Upper lobe of left lung (tissue), 6 donors: ENCODE results near the gene NADK. TPM values are rescaled to one million over a fixed set of nuclear protein-coding genes. Genes with fewer than 3 reads are reported as not detected.
A peak's percentile ranks its signal among the peaks of the same experiment; 100 is the strongest.
"Not testable (repeated sequence)": the region's sequence is repeated elsewhere in the genome, so short reads cannot be mapped to it uniquely, and the experiment has no call there.

Source experiments
- ATAC-seq, 2 donors: fragments of 200-7000 bp; cut with Tn5 transposase; one replicate each; pipeline ENCODE4 v1.9.1; 2022; ENCODE audit warnings: mild to moderate bottlenecking in 2 of 2, moderate library complexity in 2 of 2; ENCODE audit not compliant: low FRiP score in 2 of 2
- DNase-seq, 2 donors: peaks; one replicate each; pipeline ENCODE4 v3.0.0-alpha.2; 2019 to 2020
- H3K27ac ChIP-seq, 4 donors: fragments of 200-600 bp; sonication (generic); one replicate each; pipeline ENCODE4 v1.5.1; 2016 to 2019
- H3K27me3 ChIP-seq, 4 donors: fragments of 200-600 bp; sonication (generic); one replicate each; pipeline ENCODE4 v1.5.1; 2017 to 2019
- H3K36me3 ChIP-seq, 4 donors: fragments of 200-600 bp; sonication (generic); one replicate each; pipeline ENCODE4 v1.5.1; 2016 to 2019
- H3K4me1 ChIP-seq, 4 donors: fragments of 200-600 bp; sonication (generic); one replicate each; pipeline ENCODE4 v1.5.1; 2018 to 2019
- H3K4me3 ChIP-seq, 4 donors: fragments of 200-600 bp; sonication (generic); one replicate each; pipeline ENCODE4 v1.5.1; 2017 to 2019; ENCODE audit warnings: mild to moderate bottlenecking in 2 of 4, moderate library complexity in 1 of 4
- H3K9me3 ChIP-seq, 4 donors: fragments of 200-600 bp; sonication (generic); one replicate each; pipeline ENCODE4 v1.5.1; 2018 to 2019
- CTCF ChIP-seq, 6 experiments: fragments of 450-650 bp in 4 of 6; fragments of 200-600 bp in 2 of 6; sonication (generic) in 2 of 6; IDR thresholded peaks; one replicate each; pipeline ENCODE4 v1.5.1; 2016 to 2019; ENCODE audit warnings: antibody characterized with exemption in 6 of 6
- EP300 ChIP-seq, 4 donors: sonication (generic); formaldehyde crosslinking; IDR thresholded peaks; one replicate each; pipeline ENCODE4 v1.5.1; 2017; ENCODE audit warnings: antibody characterized with exemption in 4 of 4, control low read depth in 2 of 4
- POLR2A ChIP-seq, 4 donors: fragments of 450-650 bp; IDR thresholded peaks; one replicate each; pipeline ENCODE4 v1.5.1; 2016 to 2017; ENCODE audit warnings: antibody characterized with exemption in 4 of 4, mild to moderate bottlenecking in 2 of 4
- POLR2AphosphoS5 ChIP-seq, 2 donors: sonication (generic); formaldehyde crosslinking; IDR thresholded peaks; one replicate each; pipeline ENCODE4 v1.5.1; 2017; ENCODE audit warnings: antibody characterized with exemption in 2 of 2
- WGBS, 2 donors: methylation state at CpG; one replicate each; pipeline ENCODE4 v1.1.5; 2017 to 2018; 5-methylcytosine and 5-hydroxymethylcytosine counted together
- total RNA-seq, 6 donors: library from RNA; depleted of rRNA in 4 of 6; stranded (reverse); fragments of >200 nt in 4 of 6; gene quantifications; one replicate each; pipeline versions ENCODE4 v1.1.0 to v1.2.1, GENCODE V29; 2016 to 2021
- donor health status: DM: no; HTN: no; CAD: no; lungs with moderate emphysema.
- donor health status: DM: no; HTN: yes; CAD: no; lungs with severe emphysema.

The NADK gene
- total RNA-seq, 6 donors from 2014 or later: 85.0 to 279 (median 124) TPM

GRCh38 chr1:1752636-1753606, 25.3 kb downstream of the NADK start:
- DNase-seq (peak; percentile 19 to 77), ATAC-seq (no peak)
- Histone ChIP-seq H3K27me3 (no peaks in the 10 kb centered on the region), H3K36me3 (peaks cover 25 to 57% (median 55%) of the 10 kb centered on the region in 4 donors), H3K27ac (no peak overlapping the region), H3K4me3 (no peak overlapping the region), H3K4me1 (peaks cover 3 to 11% (median 8%) of the 10 kb centered on the region in 4 donors), H3K9me3 (no peaks in the 10 kb centered on the region)
- no peak for TF ChIP-seq EP300 (IDR thresholded peaks at IDR 0.05)
- TF ChIP-seq POLR2AphosphoS5 (IDR thresholded peaks at IDR 0.05): no peak
- no peak for TF ChIP-seq POLR2A (IDR thresholded peaks at IDR 0.05)
- no peak for TF ChIP-seq CTCF (IDR thresholded peaks at IDR 0.05)
- WGBS, 2 donors: 90% methylated on average over 12 to 36 of the region's 37 CpGs

- ATAC-seq: no peak
- Histone ChIP-seq H3K4me3 (no peak overlapping the region), H3K36me3 (peaks cover 25 to 52% (median 50%) of the 10 kb centered on the region in 4 donors), H3K27me3 (no peaks in the 10 kb centered on the region), H3K9me3 (no peaks in the 10 kb centered on the region), H3K27ac (no peak overlapping the region), H3K4me1 (peaks cover 0 to 4% (median under 1%) of the 10 kb centered on the region in 4 donors)
- TF ChIP-seq POLR2AphosphoS5 (IDR thresholded peaks at IDR 0.05) (no peak), EP300 (IDR thresholded peaks at IDR 0.05) (no peak), POLR2A (IDR thresholded peaks at IDR 0.05) (no peak)
- peak in 1 of 2 donors; percentile 15 for DNase-seq
- 90 to 92% methylated on average over 11 of the region's 11 CpGs for WGBS, 2 donors
Measured at GRCh38 chr1:1752190-1752589, 26.1 kb downstream of the NADK start.

GRCh38 chr1:1749941-1750340, 28.3 kb downstream of the NADK start:
- H3K27ac ChIP-seq, H3K9me3 ChIP-seq, H3K27me3 ChIP-seq, H3K4me3 ChIP-seq, ATAC-seq, H3K4me1 ChIP-seq: not testable (repeated sequence)
- H3K36me3 ChIP-seq: peaks cover 12 to 29% (median 27%) of the 10 kb centered on the region in 4 donors
- peak in 1 of 2 donors; percentile 13 for DNase-seq
- 91 to 93% methylated on average over 5 to 7 of the region's 9 CpGs for WGBS, 2 donors

GRCh38 chr1:1748686-1749321, 29.5 kb downstream of the NADK start:
- H3K9me3 ChIP-seq: no peaks in the 10 kb centered on the region
- no peaks in the 10 kb centered on the region for H3K27me3 ChIP-seq
- no peak overlapping the region for H3K27ac ChIP-seq
- TF ChIP-seq EP300 (IDR thresholded peaks at IDR 0.05) (no peak), POLR2A (IDR thresholded peaks at IDR 0.05) (no peak), POLR2AphosphoS5 (IDR thresholded peaks at IDR 0.05) (no peak), CTCF (IDR thresholded peaks at IDR 0.05) (no peak)
- H3K4me1 ChIP-seq: peaks cover 0 to 4% (median 0%) of the 10 kb centered on the region in 4 donors
- peaks cover 8 to 18% (median 17%) of the 10 kb centered on the region in 4 donors for H3K36me3 ChIP-seq
- ATAC-seq: no peak
- WGBS, 2 donors: 74 to 75% methylated on average over 14 to 16 of the region's 18 CpGs
- H3K4me3 ChIP-seq: no peak overlapping the region
- DNase-seq: peak; percentile 21 to 58

- TF ChIP-seq CTCF (IDR thresholded peaks at IDR 0.05): peak in 1 of 6 experiments; percentile 2
- no CpG with 5 or more reads among the region's 35 CpGs for WGBS, 2 donors
- H3K4me3 ChIP-seq: peak overlapping the region in 2 of 4 donors; percentile 51 to 57
- not testable (repeated sequence) for DNase-seq, H3K36me3 ChIP-seq, H3K4me1 ChIP-seq, H3K9me3 ChIP-seq, H3K27me3 ChIP-seq
- H3K27ac ChIP-seq: peak overlapping the region; percentile 65 to 94 (median 91)
- peak; percentile 96 to 97 for ATAC-seq
Measured at GRCh38 chr1:1746566-1746909, 31.7 kb downstream of the NADK start.
